ENCODE measurements around the gene BPIFB2. TPM values are rescaled to one million over a fixed set of nuclear protein-coding genes. Genes with fewer than 3 reads are reported as not detected.

BPIFB2 gene
- total RNA-seq, 4 donors from 2014 or later = not detected

DNA sequence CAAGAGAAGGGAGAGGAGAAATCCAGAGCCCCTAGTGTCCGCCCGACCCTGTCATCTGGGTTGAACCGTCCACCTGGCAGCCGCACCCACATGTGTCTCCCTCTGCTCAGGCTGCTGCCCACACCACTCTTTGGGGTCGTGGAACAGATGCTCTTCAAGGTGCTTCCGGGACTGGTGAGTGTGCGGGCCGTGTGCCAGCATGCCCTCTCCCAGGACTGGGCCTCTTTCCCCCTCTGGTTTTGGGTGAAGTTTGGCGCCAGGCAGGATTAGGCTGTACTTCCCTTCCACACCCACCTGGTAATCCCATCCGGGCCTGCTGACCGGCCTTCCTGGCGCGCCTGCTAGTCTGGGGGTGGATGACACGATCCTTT is 54.1 kb downstream of the BPIFB2 start:
- Histone ChIP-seq H3K4me3 (no peak overlapping the region), H3K27me3 (no peaks in the 10 kb centered on the region), H3K27ac (no peak overlapping the region), H3K9me3 (no peaks in the 10 kb centered on the region), H3K36me3 (no peaks in the 10 kb centered on the region), H3K4me1 (no peaks in the 10 kb centered on the region)
- DNase-seq = no peak
- TF ChIP-seq, protein P1, sequence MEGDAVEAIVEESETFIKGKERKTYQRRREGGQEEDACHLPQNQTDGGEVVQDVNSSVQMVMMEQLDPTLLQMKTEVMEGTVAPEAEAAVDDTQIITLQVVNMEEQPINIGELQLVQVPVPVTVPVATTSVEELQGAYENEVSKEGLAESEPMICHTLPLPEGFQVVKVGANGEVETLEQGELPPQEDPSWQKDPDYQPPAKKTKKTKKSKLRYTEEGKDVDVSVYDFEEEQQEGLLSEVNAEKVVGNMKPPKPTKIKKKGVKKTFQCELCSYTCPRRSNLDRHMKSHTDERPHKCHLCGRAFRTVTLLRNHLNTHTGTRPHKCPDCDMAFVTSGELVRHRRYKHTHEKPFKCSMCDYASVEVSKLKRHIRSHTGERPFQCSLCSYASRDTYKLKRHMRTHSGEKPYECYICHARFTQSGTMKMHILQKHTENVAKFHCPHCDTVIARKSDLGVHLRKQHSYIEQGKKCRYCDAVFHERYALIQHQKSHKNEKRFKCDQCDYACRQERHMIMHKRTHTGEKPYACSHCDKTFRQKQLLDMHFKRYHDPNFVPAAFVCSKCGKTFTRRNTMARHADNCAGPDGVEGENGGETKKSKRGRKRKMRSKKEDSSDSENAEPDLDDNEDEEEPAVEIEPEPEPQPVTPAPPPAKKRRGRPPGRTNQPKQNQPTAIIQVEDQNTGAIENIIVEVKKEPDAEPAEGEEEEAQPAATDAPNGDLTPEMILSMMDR (IDR thresholded peaks at IDR 0.05) = no peak
- no peak for TF ChIP-seq POLR2A (IDR thresholded peaks at IDR 0.05)

DNA sequence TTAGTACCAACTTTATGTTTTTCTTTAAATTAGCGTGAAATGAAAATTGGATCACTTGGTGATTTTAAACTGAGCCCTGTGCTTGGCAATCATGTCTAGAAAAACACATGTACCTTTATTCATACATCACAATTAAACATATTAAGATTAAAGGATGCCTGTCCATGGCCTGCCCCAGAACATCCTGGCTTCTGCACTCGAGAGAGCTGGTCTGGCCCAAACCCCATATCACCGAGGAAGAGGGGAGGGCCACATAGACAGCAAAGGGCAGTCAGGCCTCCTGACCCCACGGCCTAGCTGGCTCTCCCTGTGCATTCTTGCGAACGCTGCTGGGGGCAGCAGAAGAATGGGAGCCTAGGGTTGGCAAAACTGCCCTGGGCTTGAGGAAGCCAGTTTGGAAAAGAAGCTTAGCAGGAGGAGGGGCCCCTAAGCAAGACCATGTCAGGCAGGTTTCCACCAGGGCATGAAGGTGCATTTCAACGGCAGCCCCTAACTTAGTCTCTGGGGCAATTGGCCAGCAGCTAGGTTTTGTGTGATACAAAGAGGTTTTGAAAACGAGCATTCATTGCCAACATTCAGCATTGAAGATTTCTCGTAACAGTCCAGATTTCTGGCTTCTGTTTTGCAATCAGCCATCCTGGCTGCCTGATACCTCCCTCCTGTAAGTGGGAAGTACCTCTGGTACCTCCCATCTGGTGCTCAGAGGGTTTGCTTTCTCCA is 54.8 kb downstream of the BPIFB2 start:
- Histone ChIP-seq H3K4me1 (no peaks in the 10 kb centered on the region), H3K4me3 (no peak overlapping the region), H3K9me3 (no peaks in the 10 kb centered on the region), H3K27ac (no peak overlapping the region), H3K36me3 (no peaks in the 10 kb centered on the region), H3K27me3 (no peaks in the 10 kb centered on the region)
- DNase-seq = no peak
- TF ChIP-seq, protein P1 (IDR thresholded peaks at IDR 0.05) = no peak
- TF ChIP-seq POLR2A (IDR thresholded peaks at IDR 0.05) = no peak

DNA sequence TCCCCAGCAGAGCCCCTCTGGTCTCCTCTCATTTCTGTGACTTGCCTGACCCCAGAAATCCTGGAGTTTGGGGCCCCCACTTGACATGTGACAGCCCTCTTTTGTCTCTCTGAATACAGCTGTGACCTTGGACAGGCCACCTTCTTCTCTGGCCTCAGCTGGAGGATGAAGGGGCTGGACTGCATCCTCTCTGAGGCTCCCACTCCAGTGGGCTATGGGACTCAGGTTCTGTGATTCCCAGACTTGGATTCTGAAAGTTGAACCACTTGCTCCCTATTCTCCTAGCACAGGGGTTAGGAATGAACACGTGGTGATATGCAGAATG is 55.3 kb downstream of the BPIFB2 start:
- no peaks in the 10 kb centered on the region for H3K36me3 ChIP-seq
- no peak for DNase-seq
- no peaks in the 10 kb centered on the region for H3K4me1 ChIP-seq
- H3K27me3 ChIP-seq = no peaks in the 10 kb centered on the region
- H3K9me3 ChIP-seq = no peaks in the 10 kb centered on the region
- no peak overlapping the region for H3K4me3 ChIP-seq
- no peak for TF ChIP-seq POLR2A (IDR thresholded peaks at IDR 0.05)
- TF ChIP-seq, protein P1 (IDR thresholded peaks at IDR 0.05) = no peak
- H3K27ac ChIP-seq = no peak overlapping the region

DNA sequence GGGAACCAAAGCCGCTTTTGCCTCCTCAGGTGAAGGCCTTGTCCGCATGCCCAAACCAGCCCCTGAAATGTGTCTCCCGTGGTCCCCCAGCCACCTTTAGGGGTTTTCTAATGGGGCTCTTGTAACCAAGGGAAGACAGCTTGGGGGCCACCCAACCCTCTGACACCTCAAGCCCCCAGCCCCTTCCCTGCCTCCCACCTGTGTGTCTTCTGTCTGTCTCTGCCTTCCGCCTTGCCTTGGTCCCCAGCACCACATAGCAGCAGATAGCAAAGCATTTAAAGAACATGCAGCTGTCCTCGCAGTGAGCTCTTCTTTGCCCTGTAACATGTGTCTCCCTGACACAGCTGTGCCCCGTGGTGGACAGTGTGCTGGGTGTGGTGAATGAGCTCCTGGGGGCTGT is 55.8 kb downstream of the BPIFB2 start:
- no peaks in the 10 kb centered on the region for H3K36me3 ChIP-seq
- no peak for TF ChIP-seq POLR2A (IDR thresholded peaks at IDR 0.05)
- TF ChIP-seq, protein P1 (IDR thresholded peaks at IDR 0.05) = no peak

DNA sequence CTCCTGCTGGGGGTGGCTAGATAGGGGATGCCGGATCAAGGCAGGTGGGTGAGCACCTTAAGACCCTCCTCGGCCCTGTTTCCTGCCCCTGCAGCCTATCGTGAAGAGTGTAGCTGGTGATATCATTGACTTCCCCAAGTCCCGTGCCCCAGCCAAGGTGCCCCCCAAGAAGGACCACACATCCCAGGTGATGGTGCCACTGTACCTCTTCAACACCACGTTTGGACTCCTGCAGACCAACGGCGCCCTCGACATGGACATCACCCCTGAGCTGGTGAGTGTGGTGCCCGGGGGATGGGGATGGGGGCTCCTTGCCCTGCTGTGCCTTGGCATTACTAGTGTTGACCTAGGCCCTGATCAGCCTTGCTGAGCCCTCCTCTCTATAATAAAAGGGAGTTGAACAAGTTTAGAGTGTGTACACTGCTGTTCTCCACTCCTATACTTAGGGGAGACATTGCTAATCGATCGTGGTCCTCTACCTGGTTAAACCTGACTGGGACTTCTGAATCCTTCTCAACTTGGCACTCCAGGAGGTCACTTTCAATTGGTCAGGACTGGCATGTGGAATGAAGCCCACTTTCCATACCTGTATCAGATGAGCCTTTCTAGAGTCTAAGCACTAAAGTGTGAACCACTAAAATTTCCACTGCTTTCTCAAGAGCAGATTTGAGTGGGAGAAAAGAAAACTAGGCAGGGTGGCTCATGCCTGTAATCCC is 57.2 kb downstream of the BPIFB2 start:
- Histone ChIP-seq H3K9me3 (no peaks in the 10 kb centered on the region), H3K36me3 (no peaks in the 10 kb centered on the region), H3K27me3 (no peaks in the 10 kb centered on the region), H3K4me3 (no peak overlapping the region), H3K27ac (no peak overlapping the region), H3K4me1 (no peaks in the 10 kb centered on the region)
- TF ChIP-seq, protein P1 (IDR thresholded peaks at IDR 0.05) = no peak
- TF ChIP-seq POLR2A (IDR thresholded peaks at IDR 0.05) = no peak
- no peak for DNase-seq

More for the DNA sequence above, 55.8 kb downstream of the BPIFB2 start:
- Histone ChIP-seq H3K27ac (no peak overlapping the region), H3K9me3 (no peaks in the 10 kb centered on the region), H3K4me1 (no peaks in the 10 kb centered on the region), H3K27me3 (no peaks in the 10 kb centered on the region), H3K4me3 (no peak overlapping the region)
- DNase-seq = no peak
